DMS 273 (cell line): ENCODE results near the gene NR4A3.
A peak's percentile ranks its signal among the peaks of the same experiment; 100 is the strongest.

Source experiments
- DNase-seq: peaks from one replicate; lab custom pipeline; 2025; ENCODE audit not compliant: unreplicated experiment; lab: John Stamatoyannopoulos, UW

NR4A3 gene

GRCh38 chr9:99813739-99814138 is 7.9 kb upstream of the NR4A3 start:
- no peak for DNase-seq

- DNase-seq = no peak
Observed at GRCh38 chr9:99814359-99814758, 7.3 kb upstream of the NR4A3 start.

GRCh38 chr9:99816392-99816791 is 5.3 kb upstream of the NR4A3 start:
- no peak for DNase-seq

GRCh38 chr9:99818500-99818899 is 3.2 kb upstream of the NR4A3 start:
- DNase-seq = no peak

- peak; percentile 89 for DNase-seq
Observed at GRCh38 chr9:99819123-99819855, 2.4 kb upstream of the NR4A3 start.

GRCh38 chr9:99819856-99820684 is 1.6 kb upstream of the NR4A3 start:
- peak; percentile 98 for DNase-seq

- peak; percentile 82 for DNase-seq
Observed at GRCh38 chr9:99820685-99821395, 845 bp upstream of the NR4A3 start.

GRCh38 chr9:99822109-99822805 is 572 bp downstream of the NR4A3 start:
- DNase-seq = peak; percentile 87

GRCh38 chr9:99822806-99823591 is 1.3 kb downstream of the NR4A3 start:
- DNase-seq = peak; percentile 65

- peak; percentile 74 for DNase-seq
Observed at GRCh38 chr9:99823681-99824377, 2.1 kb downstream of the NR4A3 start.

GRCh38 chr9:99824378-99825171 is 2.9 kb downstream of the NR4A3 start:
- peak; percentile 36 for DNase-seq

GRCh38 chr9:99825172-99826046 is 3.7 kb downstream of the NR4A3 start:
- no peak for DNase-seq

- no peak for DNase-seq
Observed at GRCh38 chr9:99826579-99826978, 4.9 kb downstream of the NR4A3 start.

- DNase-seq = no peak
Observed at GRCh38 chr9:99827244-99827643, 5.6 kb downstream of the NR4A3 start.

- no peak for DNase-seq
Observed at GRCh38 chr9:99828054-99828416, 6.3 kb downstream of the NR4A3 start.

- DNase-seq = no peak
Observed at GRCh38 chr9:99828417-99829176, 6.9 kb downstream of the NR4A3 start.

- DNase-seq = no peak
Observed at GRCh38 chr9:99831857-99832557, 10.3 kb downstream of the NR4A3 start.
